ENCODE data around the gene SYT8. TPM values are rescaled to one million over a fixed set of nuclear protein-coding genes. Genes with fewer than 3 reads are reported as not detected.

The SYT8 gene
- total RNA-seq, 1 donor from 2014 or later: 0.53 TPM

DNA sequence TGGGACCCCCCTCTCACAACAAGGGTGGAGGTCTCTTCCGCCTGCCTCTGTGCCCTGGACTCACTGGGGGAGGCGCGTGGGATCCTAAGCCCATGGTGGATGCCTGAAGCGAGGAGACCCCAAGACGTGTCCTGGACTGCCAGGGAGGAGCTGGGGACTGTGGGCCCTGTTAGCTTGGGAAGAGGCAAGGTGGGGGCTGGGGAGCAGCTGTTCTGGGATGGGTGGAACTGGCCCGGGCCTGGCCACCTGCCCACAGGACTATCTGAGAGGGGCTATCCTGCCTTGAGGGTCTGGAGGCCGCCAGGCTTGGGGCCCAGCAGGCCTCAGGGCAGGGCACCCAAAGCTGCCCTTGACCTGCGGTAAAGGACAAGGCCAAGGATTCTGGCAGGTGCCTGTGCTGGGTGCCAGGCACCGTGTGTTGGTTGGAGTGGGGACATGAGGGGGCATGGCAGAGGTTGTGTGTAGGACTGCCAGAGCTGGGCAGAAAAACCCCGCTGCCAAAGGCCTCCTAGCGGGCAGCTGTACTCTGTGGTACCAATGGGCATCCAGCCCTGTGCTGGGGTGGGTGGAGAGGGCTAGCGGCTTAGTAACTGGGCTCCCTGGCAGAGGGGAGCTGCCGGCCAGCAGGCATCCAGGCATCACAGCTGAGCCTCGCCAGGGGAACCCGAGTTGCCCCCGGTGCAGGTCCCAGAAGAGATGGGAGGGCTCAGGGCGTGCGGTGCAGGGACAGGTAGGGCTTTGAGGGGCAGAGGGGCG lies 18.8 kb downstream of the SYT8 start:
- no peak for DNase-seq (ENCODE audit: low read depth)
- Histone ChIP-seq H3K4me3 (ENCODE audit: low read depth, low read length) (no peak overlapping the region), H3K27me3 (ENCODE audit: control insufficient read depth, insufficient read depth, low read length) (peaks cover 4% of the 10 kb centered on the region), H3K36me3 (ENCODE audit: control insufficient read depth, insufficient read depth, low read length) (no peaks in the 10 kb centered on the region)
- FAIRE-seq: no peak
- TF ChIP-seq, protein P1, sequence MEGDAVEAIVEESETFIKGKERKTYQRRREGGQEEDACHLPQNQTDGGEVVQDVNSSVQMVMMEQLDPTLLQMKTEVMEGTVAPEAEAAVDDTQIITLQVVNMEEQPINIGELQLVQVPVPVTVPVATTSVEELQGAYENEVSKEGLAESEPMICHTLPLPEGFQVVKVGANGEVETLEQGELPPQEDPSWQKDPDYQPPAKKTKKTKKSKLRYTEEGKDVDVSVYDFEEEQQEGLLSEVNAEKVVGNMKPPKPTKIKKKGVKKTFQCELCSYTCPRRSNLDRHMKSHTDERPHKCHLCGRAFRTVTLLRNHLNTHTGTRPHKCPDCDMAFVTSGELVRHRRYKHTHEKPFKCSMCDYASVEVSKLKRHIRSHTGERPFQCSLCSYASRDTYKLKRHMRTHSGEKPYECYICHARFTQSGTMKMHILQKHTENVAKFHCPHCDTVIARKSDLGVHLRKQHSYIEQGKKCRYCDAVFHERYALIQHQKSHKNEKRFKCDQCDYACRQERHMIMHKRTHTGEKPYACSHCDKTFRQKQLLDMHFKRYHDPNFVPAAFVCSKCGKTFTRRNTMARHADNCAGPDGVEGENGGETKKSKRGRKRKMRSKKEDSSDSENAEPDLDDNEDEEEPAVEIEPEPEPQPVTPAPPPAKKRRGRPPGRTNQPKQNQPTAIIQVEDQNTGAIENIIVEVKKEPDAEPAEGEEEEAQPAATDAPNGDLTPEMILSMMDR (IDR thresholded peaks at IDR 0.05; ENCODE audit: insufficient read depth, low read length, severe bottlenecking): no peak

DNA sequence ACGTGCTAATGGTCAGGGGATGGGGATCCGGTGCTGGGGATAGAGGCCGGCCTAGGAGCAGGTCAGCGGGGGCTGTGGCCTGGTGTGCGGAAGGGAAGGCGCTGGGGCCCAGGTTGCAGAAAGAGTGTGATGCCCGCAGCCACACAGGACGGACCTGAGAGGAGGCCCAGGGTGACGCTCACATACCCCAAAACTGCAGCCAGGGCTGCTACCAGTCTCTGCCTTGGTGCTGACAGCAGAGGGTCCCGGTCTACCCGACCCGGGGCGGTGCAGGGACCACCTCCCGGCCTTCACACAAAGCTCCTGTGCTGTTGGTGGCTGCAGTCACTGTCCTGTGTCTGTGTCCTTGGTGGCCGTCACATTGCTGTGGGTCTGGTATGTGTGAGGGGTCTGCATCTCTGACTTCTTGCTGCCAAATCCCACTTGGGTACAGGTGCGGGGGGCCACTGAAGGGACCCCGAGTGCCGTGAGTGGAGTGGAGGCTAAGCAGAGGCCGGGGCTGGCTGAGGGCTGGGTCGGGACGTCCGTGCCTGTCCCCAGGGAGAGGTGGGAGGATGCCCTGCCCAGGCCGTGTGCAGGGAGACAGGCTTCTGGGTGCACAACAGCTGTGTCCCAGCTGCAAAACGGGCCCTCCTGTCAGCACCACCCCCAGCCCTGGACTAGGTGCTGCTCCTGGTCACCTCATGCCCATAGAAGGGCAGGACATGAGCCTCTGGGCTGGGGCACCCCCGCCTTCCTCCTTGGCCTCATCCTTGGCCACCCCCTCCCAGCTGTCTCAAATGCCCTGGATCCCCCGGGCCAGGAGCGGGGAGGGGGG lies 19.6 kb downstream of the SYT8 start:
- FAIRE-seq (no peak), DNase-seq (ENCODE audit: low read depth) (no peak)
- Histone ChIP-seq H3K36me3 (ENCODE audit: control insufficient read depth, insufficient read depth, low read length) (no peaks in the 10 kb centered on the region), H3K27me3 (ENCODE audit: control insufficient read depth, insufficient read depth, low read length) (peaks cover 4% of the 10 kb centered on the region), H3K4me3 (ENCODE audit: low read depth, low read length) (no peak overlapping the region)
- TF ChIP-seq, protein P1 (IDR thresholded peaks at IDR 0.05; ENCODE audit: insufficient read depth, low read length, severe bottlenecking): no peak

DNA sequence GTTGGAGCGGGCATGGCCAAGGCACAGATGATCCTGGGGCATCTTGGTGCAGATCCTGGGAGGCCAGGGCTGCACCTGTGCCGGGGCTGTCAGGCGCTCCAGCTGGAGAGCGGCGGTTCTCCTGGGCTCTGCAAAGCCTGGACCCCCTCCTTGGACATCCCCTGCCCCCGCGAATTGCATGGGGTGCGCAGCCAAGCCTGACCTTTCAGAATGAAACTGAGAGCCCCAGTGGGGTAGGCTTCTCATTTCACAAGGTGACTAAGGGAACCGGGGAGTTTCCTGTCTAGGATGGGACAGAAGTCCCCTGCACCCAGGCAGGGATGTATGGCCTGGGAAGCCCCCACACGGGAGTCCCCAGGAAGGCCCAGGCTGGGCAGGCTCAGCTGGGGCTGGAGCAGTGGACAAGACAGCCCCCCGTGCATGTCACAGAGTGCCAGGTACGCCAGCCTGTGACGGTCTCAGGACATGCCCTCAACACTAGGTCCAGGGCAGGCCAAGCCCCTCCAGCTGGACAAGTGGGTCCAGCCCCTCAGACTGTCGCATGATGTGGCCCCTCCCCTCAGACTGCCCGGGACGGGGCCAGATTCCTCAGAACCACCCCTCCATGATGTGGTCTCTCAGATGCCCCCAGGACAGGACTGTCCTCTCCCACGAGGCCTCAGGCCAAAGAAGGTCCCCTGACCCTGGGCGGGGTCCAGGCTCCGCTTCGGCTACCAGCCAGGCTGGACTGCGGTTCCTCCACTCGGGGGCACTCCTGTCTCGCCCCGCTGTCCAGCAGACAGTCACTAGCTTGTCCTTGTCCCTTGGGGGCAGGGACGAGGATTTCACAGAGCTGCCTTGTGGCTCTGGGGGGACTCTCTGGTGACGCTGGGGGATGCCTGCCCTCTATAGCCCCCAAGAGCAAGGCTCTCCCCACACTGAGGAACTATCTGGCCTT lies 20.4 kb downstream of the SYT8 start:
- Histone ChIP-seq H3K4me3 (ENCODE audit: low read depth, low read length) (no peak overlapping the region), H3K36me3 (ENCODE audit: control insufficient read depth, insufficient read depth, low read length) (no peaks in the 10 kb centered on the region), H3K27me3 (ENCODE audit: control insufficient read depth, insufficient read depth, low read length) (peaks cover 4% of the 10 kb centered on the region)
- TF ChIP-seq, protein P1 (IDR thresholded peaks at IDR 0.05; ENCODE audit: insufficient read depth, low read length, severe bottlenecking): no peak
- FAIRE-seq (no peak), DNase-seq (ENCODE audit: low read depth) (no peak)

DNA sequence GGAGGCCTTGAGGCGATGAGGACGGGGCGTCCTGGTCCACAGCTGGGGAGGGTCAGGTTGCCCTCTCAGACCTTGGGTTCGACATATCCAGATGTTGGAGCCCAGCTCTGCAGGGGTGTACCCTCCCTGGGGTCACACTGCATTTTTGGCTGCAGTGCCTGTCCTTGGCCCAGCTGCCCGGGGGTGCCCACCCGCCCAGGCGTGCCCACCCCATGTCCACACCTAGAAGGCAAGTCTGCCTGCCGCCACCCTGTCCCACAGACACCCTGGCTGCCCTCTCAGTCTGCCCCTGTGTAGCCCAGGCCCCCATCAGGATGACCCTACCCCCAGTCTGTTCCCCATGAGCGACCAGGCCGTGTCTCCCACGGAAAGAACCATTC lies 21.1 kb downstream of the SYT8 start:
- TF ChIP-seq, protein P1 (IDR thresholded peaks at IDR 0.05; ENCODE audit: insufficient read depth, low read length, severe bottlenecking): no peak
- peak; percentile 13 for FAIRE-seq

DNA sequence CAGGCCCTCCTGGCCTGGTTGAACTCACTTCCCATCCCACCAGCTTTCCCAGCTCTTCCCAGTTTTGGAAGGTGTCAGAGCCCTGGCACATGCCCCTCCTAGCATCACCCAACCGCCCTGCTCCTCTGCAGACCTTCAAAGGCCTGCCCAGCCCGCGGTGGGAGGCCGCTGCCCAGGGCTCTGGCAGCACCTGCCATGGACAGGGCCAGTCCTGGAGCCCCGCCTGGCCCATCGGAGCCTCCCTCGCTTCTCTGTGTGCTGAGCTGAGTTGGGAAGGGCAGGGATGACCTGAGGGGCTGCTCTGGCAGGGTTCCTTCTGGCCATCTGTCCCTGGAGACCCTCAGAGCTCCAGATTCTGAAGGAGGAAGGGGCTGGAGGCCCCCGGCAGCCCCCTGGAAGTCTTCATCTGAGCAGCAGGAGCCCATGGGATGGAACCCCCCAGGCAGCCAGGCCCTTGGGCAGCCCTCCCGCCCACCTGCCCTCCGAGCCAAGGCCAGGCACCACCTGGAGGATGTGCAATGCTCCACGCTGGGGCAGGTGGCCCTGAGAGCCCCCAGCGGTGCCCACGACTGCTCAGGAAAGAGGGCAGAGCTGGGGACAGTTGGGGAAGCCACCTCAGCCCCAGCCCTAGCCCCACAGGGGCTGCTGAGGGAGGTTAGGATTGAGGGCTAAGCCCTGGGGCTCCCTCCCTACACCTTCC lies 21.7 kb downstream of the SYT8 start:
- no peak for FAIRE-seq
- peaks cover 4% of the 10 kb centered on the region for H3K27me3 ChIP-seq (ENCODE audit: control insufficient read depth, insufficient read depth, low read length)
- TF ChIP-seq, protein P1 (IDR thresholded peaks at IDR 0.05; ENCODE audit: insufficient read depth, low read length, severe bottlenecking): no peak
- DNase-seq (ENCODE audit: low read depth): no peak
- no peak overlapping the region for H3K4me3 ChIP-seq (ENCODE audit: low read depth, low read length)
- no peaks in the 10 kb centered on the region for H3K36me3 ChIP-seq (ENCODE audit: control insufficient read depth, insufficient read depth, low read length)

More for the DNA sequence above, 21.1 kb downstream of the SYT8 start:
- H3K4me3 ChIP-seq (ENCODE audit: low read depth, low read length): no peak overlapping the region
- no peaks in the 10 kb centered on the region for H3K36me3 ChIP-seq (ENCODE audit: control insufficient read depth, insufficient read depth, low read length)
- no peak for DNase-seq (ENCODE audit: low read depth)
- H3K27me3 ChIP-seq (ENCODE audit: control insufficient read depth, insufficient read depth, low read length): peaks cover 4% of the 10 kb centered on the region

Data from bronchial epithelial cell (primary cell).